ENCODE data around the gene GSDME.

The GSDME gene

GRCh38 chr7:24654305-24654704, 103.0 kb downstream of the GSDME start:
- ChIA-PET POLR2A (no interaction called here), CTCF (interaction anchor here (0.9 to 1.5 kb wide), 2 partner anchors 12 to 61 kb away, joined by 3 to 6 read pairs; no protein-coding TSS in a partner anchor)
- no peak overlapping the region for H3K27ac ChIP-seq (ENCODE audit: extremely low read depth, low read depth, low read length)
- no peak overlapping the region for H3K4me3 ChIP-seq (ENCODE audit: low read depth, low read length)
- no peak for TF ChIP-seq ZNF670 (tag by site-specific recombination; IDR thresholded peaks at IDR 0.05; ENCODE audit: low read depth)
- TF ChIP-seq ATF2 (tag by site-specific recombination; IDR thresholded peaks at IDR 0.05; ENCODE audit: low read depth): peak; percentile 82
- TF ChIP-seq ZNF2 (tag by site-specific recombination; IDR thresholded peaks at IDR 0.05): no peak
- TF ChIP-seq MYNN (tag by site-specific recombination; IDR thresholded peaks at IDR 0.05; ENCODE audit: borderline replicate concordance): no peak
- peaks cover 0 to 3% of the 10 kb centered on the region in 2 experiments; a peak in 1 of 3 replicates for H3K36me3 ChIP-seq (ENCODE audit: control insufficient read depth in 2 of 2, insufficient read depth in 1 of 2, low read length in 2 of 2)
- H3K4me1 ChIP-seq (ENCODE audit: control insufficient read depth, insufficient read depth, low read length): no peaks in the 10 kb centered on the region
- no peaks in the 10 kb centered on the region for H3K9me3 ChIP-seq (ENCODE audit: control insufficient read depth, insufficient read depth, low read depth, low read length)

GRCh38 chr7:24653316-24654085, 103.8 kb downstream of the GSDME start:
- Histone ChIP-seq H3K36me3 (ENCODE audit: control insufficient read depth in 2 of 2, insufficient read depth in 1 of 2, low read length in 2 of 2) (peaks cover 0 to 3% of the 10 kb centered on the region in 2 experiments; a peak in 2 of 3 replicates), H3K9me3 (ENCODE audit: control insufficient read depth, insufficient read depth, low read depth, low read length) (no peaks in the 10 kb centered on the region), H3K27ac (ENCODE audit: extremely low read depth, low read depth, low read length) (no peak overlapping the region), H3K4me1 (ENCODE audit: control insufficient read depth, insufficient read depth, low read length) (no peaks in the 10 kb centered on the region), H3K4me3 (ENCODE audit: low read depth, low read length) (no peak overlapping the region)
- TF ChIP-seq ZNF600 (tag by site-specific recombination; IDR thresholded peaks at IDR 0.05) (no peak), ZNF658 (tag by site-specific recombination; IDR thresholded peaks at IDR 0.05) (no peak), ZNF621 (tag by site-specific recombination; IDR thresholded peaks at IDR 0.05) (no peak), ZNF776 (tag by site-specific recombination; IDR thresholded peaks at IDR 0.05; ENCODE audit: borderline replicate concordance) (no peak), ZXDB (tag by site-specific recombination; IDR thresholded peaks at IDR 0.05) (no peak), ZNF132 (tag by site-specific recombination; IDR thresholded peaks at IDR 0.05; ENCODE audit: borderline replicate concordance) (no peak), ATF2 (tag by site-specific recombination; IDR thresholded peaks at IDR 0.05; ENCODE audit: low read depth) (no peak), ZNF768 (tag by site-specific recombination; IDR thresholded peaks at IDR 0.05) (no peak), ZNF223 (tag by site-specific recombination; IDR thresholded peaks at IDR 0.05) (no peak), ZNF426 (tag by site-specific recombination; IDR thresholded peaks at IDR 0.05) (no peak), PRDM10 (tag by site-specific recombination; IDR thresholded peaks at IDR 0.05) (no peak), ZBTB10 (tag by site-specific recombination; IDR thresholded peaks at IDR 0.05) (no peak), MEIS1 (CRISPR knock-in tag; IDR thresholded peaks at IDR 0.05; ENCODE audit: borderline replicate concordance) (no peak)
- POLR2A ChIA-PET: no interaction called here
- CTCF ChIA-PET: interaction anchor here (0.7 kb wide), 1 partner anchor 77 kb away, joined by 4 read pairs; no protein-coding TSS in a partner anchor

Data from HEK293 (cell line).